Stimulated activated CD4-positive, alpha-beta T cell treated with anti-CD3 and anti-CD28 coated beads, Interleukin-1b, Interleukin-23, amount 100 ng/mL, for 48 hours (primary cell): ENCODE measurements around the gene TBRG1.

Experiments
- DNase-seq: peaks from one replicate; pipeline ENCODE4 v3.0.0-alpha.2; 2020

The TBRG1 gene

GRCh38 chr11:124618863-124619262 lies 3.8 kb upstream of the TBRG1 start:
- no peak for DNase-seq

GRCh38 chr11:124623861-124624525 lies 1.3 kb downstream of the TBRG1 start:
- DNase-seq = no peak

- no peak for DNase-seq
These were observed 3.0 kb downstream of the TBRG1 start for GRCh38 chr11:124625504-124626168.

GRCh38 chr11:124627546-124627945 lies 4.9 kb downstream of the TBRG1 start:
- no peak for DNase-seq

- DNase-seq = no peak
These were observed 7.3 kb downstream of the TBRG1 start for GRCh38 chr11:124629961-124630360.

- DNase-seq = no peak
These were observed 10.7 kb downstream of the TBRG1 start for GRCh38 chr11:124633355-124633754.

GRCh38 chr11:124635932-124636331 lies 13.3 kb downstream of the TBRG1 start:
- DNase-seq = no peak

- no peak for DNase-seq
These were observed 15.8 kb downstream of the TBRG1 start for GRCh38 chr11:124638500-124638899.

- DNase-seq = no peak
These were observed 16.5 kb downstream of the TBRG1 start for GRCh38 chr11:124639186-124639585.

GRCh38 chr11:124640666-124641065 lies 18.0 kb downstream of the TBRG1 start:
- no peak for DNase-seq

- no peak for DNase-seq
These were observed 20.0 kb downstream of the TBRG1 start for GRCh38 chr11:124642628-124643027.

GRCh38 chr11:124643042-124643604 lies 20.5 kb downstream of the TBRG1 start:
- DNase-seq = no peak

- no peak for DNase-seq
These were observed 21.2 kb downstream of the TBRG1 start for GRCh38 chr11:124643605-124644425.

GRCh38 chr11:124644426-124645280 lies 22.0 kb downstream of the TBRG1 start:
- no peak for DNase-seq

- no peak for DNase-seq
These were observed 23.5 kb downstream of the TBRG1 start for GRCh38 chr11:124646148-124646547.

GRCh38 chr11:124648610-124649009 lies 25.9 kb downstream of the TBRG1 start:
- DNase-seq = no peak

- DNase-seq = no peak
These were observed 34.3 kb downstream of the TBRG1 start for GRCh38 chr11:124656774-124657630.

- DNase-seq = no peak
These were observed 35.2 kb downstream of the TBRG1 start for GRCh38 chr11:124657904-124658303.

- DNase-seq = no peak
These were observed 35.8 kb downstream of the TBRG1 start for GRCh38 chr11:124658501-124658900.

GRCh38 chr11:124658986-124659385 lies 36.3 kb downstream of the TBRG1 start:
- DNase-seq = no peak

- DNase-seq = no peak
These were observed 38.9 kb downstream of the TBRG1 start for GRCh38 chr11:124661553-124661952.

- no peak for DNase-seq
These were observed 39.4 kb downstream of the TBRG1 start for GRCh38 chr11:124662106-124662505.
